8988T (cell line): ENCODE data around the gene EMCN.
"Not testable (repeated sequence)": the region's sequence is repeated elsewhere in the genome, so short reads cannot be mapped to it uniquely, and the experiment has no call there.

ENCODE experiments used
- DNase-seq: peaks from one replicate; pipeline ENCODE4 v3.0.0; 2011

EMCN gene

DNA sequence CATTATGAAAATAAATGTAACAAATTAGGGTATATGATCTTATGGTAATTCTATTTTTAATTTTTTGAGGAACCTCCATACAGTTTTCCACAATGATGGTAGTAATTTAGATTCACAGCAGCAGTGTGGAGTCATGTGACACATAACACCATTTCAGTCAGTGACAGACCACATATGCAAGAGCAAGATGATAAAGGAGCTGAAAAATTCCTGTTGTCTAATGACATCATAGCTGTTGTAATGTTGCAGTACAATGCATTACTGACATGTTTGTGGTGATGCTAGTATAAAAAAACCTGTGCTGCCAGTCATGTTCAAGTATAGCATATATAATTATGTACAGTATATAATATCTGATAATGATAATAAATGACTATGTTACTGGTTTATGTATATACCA is 28.5 kb downstream of the EMCN start:
- DNase-seq, result no peak

GRCh38 chr4:100486496-100486895 is 31.3 kb downstream of the EMCN start:
- DNase-seq, result no peak

DNA sequence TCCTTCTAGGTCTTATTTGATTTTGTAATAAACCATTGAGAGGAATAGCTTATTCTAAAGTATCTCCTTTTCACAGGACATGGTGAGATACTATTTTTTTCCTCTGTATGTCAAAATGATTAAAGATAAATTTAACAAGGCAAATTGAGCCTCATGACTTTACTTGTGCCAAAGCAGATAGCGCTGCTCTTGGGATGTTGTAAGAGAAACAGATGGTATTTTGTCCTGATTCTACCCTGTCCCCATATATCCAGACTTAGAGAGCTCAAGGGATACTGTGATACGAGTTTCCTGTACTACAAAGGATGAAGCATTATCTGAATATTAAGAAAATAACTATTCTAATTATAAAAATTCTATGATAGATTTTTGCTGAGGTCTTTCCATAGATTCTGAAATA is 34.0 kb downstream of the EMCN start:
- DNase-seq, result no peak

DNA sequence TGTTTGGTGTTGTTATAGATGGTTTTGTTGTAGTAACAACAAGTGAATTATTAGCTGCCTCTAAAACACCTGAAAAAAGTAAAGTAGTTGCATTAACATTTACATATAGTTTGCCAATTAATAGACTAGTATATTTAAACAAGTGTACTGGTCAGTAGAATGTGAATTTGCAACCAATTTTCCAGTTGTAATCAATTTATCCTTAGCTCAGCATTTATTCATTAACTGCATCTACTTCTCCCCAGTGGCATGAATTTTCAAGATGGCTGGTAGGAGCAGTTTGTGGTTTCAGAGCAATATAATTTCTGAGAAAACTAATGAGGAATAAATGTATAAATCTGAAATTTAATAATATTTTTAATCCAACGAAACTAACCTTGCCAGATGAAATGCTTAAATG is 37.9 kb downstream of the EMCN start:
- DNase-seq, result no peak

- no peak for DNase-seq
These were observed 48.3 kb downstream of the EMCN start for GRCh38 chr4:100469555-100469954.

DNA sequence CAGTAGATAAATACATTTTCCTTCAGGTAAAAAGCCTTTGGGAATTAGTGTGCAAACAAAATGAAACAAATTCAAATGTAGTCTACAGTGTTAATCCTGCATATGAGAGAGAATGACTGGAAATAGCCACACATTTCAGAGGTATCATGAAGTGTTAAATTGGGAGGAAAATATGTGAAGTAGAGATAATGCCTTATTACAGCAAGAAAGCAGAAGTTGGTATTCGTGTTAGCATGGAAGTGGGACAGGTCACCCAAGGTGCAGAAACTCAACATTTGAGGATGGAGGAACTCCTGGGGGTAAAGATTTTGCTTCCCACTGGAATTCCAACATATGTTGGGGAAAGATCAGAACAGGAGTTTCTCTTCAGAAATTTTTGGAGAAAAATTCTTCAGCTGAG is 51.3 kb downstream of the EMCN start:
- no peak for DNase-seq

DNA sequence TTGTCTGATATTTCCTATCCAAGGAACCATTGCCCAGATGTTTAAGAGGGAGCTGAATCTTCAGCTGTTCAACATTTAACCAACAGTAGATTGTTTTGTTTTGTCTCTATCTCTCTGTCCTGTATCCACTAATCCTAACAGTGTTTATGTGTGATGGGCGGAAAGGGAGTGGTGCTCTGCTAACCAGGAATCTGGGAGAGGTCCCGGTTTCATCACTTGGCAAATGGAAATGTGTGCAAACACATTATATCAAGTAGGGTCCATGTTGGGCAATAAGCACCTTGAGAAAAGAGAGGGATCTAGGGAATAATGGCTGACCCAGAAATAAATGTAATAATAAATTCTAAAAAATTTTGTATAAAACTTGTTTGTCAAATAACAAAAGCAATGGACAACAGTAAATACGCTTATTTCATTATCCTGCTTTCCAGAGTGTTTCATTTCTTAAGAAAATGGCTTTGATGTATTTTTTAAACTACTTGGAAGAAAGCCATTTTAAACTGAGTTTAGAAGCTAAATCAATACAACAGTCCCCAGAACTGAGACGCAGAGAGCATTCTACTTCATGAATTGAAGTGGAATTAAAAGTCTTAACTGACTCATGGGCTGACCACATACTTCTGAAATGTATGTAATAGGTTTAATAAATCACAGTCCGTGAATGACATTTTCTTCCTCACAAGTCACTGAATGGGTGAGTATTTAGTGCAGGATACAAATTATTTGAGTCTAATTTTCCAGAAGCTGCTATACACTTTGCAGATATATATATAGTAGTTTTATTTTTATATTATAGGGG is 55.8 kb downstream of the EMCN start:
- DNase-seq, result no peak

- DNase-seq, result no peak
These were observed 67.4 kb downstream of the EMCN start for GRCh38 chr4:100450449-100450848.

DNA sequence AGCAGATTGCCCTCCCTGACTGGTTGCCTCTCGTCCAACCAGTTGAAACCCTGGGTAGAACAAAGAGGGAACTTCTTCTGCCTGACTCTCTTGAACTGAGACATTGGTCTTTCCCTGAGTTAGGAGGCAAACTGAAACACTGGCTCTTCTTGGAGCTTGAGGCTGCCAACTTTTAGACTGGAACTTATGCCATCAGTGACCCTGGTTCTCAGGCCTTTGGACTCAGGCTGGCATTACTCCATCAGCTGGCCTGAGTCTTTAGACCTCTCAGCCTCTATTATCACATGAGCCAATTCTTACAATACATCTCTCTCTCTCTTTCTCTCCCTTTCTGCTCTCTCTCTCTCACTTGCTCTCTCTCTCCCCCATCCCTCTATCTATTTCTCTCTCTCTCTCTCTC is 86.4 kb downstream of the EMCN start:
- no peak for DNase-seq

DNA sequence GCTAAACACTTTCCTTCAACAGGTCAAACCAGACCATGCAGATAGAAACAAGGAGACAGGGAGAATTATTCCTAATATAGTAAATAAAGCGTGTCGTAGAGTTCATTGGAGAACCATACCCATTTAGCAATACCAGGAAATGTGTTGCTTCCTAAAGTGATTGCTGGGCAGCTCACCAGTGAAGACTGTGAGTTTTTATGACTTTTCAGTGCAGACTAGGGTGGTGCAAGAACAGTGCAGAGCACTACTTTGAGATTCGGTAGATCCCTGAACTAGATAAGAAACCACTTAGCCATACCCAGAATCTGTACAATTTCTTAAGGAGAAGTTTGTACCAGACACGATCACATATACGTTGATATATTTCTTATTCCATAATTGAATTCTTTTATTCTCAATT is 87.4 kb downstream of the EMCN start:
- no peak for DNase-seq

DNA sequence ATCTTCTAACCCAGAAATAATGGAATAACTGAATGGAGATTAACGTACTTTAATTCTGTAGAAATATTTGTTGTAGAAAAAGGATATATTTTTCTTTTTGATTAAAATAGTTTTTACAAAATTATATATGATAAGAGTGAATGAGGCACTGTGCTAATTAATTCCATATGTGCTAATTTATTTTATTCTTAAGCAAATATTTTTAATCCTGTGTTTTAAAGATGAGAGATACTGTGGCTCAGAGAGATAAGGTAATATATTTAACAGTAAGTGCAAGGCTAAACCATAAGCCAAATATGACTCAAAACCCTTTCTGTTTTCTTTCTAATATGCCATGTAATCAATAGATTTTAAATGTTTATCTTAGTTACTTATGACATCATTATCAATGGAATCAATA is 88.2 kb downstream of the EMCN start:
- no peak for DNase-seq

DNA sequence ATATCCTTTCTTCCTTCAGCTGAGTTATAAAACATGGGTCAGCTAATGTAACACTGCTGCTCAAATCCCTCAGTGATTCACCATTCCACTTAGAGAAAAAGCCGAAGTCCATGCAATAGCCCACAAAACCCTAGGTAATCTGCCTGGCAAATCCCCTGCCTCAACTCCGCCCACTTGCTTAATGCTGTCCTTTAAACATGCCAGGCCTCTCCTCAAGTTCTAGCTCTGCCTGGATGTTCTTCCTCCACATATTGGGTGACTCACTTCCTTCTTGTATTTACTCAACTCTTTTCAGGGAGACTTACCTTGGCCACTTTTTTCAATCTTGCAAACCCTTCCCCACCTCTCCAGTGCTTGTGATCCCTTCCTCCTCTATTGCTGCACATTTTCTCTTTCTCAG is 89.8 kb downstream of the EMCN start:
- DNase-seq, result no peak

DNA sequence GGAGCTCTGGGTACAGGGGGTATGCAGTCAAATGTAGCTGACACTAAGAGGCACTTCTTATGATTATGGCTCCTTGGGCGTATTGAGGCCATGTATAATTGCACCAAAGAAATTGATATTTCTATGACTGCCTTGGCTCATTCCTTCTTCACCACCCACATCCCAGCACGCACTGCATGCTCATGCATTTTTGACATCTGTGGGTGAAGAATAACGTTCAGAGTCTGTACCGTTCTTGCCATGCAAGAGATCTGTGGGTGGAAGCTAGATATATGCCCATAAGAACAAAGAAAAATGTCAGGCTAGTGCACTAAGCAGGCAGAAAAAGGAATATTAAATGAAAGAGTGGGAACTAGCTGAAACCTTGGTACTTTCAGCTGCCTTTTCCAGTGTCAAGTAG is 93.4 kb downstream of the EMCN start:
- no peak for DNase-seq

DNA sequence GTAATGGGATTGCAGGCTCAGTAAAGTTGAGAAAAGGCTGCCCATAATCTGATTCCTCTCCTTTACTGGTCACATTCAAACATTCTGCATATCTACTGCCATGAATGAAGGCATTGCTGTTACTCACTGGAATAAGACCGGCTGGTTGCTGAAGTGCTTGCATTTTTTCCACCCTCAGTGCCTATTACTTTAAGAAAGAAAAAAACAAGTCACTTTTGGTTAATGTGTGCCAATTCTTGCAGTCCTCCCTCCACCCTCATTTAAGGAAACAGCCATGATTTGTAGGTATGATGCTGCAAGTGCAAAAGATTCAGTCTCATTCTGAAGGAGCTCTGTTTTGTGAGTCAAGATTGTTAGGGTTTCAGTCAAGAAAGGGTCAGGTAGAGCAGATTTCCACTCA is 94.9 kb downstream of the EMCN start:
- no peak for DNase-seq

GRCh38 chr4:100421361-100421978 is 96.4 kb downstream of the EMCN start:
- DNase-seq, result no peak

DNA sequence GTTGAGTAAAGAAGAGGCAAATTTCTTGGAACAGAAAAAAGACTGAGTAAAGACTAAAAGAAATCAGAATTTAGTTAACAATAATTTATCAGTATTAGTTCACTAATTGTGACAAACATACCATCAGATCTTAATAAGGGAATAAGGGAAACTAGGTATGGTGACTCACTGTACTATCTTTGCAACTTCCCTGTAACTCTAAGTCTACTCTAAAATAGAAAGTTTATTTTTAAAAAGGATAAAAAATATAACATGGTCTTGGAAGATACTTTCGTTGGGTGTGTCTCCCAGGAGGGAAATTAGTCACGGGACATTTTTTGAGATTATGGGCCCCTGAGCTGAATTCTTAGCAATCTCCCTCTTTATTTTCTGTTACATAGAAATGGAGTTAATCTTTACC is 97.3 kb downstream of the EMCN start:
- DNase-seq, result no peak

DNA sequence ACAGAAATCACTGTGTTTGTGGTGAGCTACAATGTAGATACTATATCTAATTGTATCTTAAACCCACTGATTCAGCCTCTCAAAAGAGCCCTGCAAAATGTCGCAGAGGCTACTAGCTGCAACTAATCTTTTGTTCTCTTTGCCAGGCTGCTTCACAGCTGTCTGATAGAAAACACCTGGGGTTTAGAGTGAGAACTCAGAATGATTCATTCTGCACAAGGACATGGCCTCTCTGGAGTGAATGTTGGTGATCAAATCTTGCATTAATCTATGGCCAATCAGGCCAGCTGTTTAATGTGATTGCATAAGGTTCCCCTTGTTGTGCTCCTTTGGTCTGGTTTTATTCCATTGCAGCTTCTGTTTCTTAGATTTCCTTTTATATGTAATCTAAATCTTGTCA is 100.3 kb downstream of the EMCN start:
- DNase-seq, result no peak

DNA sequence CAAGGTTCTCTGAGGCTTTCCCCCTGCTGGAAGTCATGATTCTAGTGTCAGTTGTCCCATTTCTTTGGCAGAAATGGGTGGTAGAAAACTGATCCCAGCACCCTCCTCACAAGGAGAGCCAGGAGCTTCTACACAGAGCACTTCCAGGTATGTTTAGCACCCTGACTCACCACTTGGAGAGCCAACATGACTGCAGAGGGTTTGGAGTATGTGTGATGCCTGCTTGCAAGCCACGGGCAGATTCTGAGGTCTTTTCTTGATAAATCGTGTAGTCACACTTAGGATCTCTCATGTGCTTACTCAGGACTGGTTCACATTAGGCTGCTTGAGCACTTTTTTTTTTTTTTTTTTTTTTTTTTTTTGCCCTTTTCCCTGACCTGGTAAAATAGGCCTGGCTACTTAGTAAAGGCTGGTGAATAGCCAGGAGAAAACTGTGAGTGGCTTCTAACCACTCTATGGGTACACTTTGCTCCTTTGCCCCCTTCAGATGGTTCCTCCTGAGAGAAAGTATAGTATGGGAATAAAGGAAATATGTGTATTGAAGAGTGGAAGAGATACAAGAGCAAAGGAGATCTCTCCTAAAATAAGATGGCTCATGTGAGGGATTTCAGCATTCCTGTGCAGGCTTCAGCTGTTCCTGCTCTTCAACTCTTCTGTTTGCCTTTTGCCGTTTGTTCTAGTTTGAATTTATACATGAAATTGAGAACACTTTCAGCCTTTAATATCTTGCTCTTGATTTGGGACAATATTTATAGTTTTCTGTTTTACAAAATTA is 103.6 kb downstream of the EMCN start:
- DNase-seq, result no peak

- no peak for DNase-seq
These were observed 126.0 kb downstream of the EMCN start for GRCh38 chr4:100391863-100392262.

DNA sequence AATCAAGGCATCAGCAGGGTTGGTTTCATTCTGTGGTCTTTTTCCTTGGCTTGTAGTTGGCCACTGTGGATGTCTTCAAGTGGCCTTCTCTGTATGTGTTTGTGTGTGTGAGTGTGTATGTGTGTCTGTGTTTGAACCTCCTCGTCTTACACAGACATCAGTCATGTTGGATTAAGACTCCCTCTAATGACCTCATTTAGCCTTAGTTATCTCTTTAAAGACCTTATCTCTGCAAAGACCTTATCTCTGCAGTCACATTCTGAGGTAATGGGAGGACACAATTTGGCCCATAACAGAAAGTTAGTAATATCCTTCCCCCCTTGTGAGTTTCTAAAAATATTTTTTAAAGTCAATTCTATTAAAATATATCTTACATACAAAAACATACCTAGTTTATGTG is 126.7 kb downstream of the EMCN start:
- no peak for DNase-seq

DNA sequence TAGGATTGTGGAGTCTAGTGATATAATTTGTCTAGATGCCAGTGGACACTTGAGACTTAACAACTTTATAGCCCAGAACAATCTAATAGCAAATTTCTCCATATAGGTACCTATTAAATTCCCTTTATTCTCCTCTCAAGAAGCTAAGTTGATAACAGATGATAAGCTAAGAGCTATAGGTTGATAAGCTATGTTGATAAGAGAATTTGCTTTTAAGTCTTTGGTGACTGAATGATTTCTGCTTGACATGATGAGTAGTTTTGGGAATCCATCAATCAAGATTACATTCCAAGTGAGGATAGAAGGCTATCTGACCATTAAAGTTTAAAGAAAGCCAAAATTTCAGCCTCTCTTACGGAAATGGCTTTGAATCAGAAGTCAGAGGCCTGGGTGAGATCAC is 131.6 kb downstream of the EMCN start:
- no peak for DNase-seq

DNA sequence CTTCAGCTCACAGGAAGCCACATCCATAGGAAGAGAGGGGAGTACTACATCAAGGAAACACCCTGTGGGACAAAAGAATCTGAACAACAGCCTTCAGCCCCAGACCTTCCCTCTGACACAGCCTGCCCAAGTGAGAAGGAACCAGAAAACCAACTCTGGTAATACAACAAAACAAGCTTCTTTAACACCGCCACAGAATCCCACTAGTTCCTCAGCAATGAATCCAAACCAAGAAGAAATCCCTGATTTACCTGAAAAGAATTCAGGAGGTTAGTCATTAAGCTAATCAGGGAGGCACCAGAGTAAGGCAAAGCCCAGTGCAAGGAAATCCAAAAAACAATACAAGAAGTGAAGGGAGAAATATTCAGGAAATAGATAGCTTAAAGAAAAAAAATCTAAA is 137.4 kb downstream of the EMCN start:
- not testable (repeated sequence) for DNase-seq

- no peak for DNase-seq
These were observed 138.2 kb downstream of the EMCN start for GRCh38 chr4:100379583-100380105.

DNA sequence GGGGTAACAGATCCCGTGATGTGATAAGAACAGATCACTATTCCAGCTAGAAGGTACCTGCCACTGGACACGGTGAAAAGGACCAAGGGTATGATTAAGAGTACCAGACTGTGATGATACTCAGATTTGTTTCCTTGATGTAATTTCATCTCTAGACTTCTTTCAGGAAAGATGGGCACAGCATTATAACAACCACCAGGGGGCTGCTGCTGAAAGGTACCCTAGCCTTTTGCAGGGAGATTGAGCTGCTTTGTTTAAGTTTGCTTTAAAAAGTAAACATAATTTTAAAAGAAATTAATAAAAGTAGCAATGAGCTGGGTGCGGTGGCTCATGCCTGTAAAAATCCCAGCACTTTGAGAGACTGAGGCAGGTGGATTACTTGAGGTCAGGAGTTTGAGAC is 145.4 kb downstream of the EMCN start:
- no peak for DNase-seq
